Measurements from ENCODE around the gene NDOR1.

Gene NDOR1

DNA sequence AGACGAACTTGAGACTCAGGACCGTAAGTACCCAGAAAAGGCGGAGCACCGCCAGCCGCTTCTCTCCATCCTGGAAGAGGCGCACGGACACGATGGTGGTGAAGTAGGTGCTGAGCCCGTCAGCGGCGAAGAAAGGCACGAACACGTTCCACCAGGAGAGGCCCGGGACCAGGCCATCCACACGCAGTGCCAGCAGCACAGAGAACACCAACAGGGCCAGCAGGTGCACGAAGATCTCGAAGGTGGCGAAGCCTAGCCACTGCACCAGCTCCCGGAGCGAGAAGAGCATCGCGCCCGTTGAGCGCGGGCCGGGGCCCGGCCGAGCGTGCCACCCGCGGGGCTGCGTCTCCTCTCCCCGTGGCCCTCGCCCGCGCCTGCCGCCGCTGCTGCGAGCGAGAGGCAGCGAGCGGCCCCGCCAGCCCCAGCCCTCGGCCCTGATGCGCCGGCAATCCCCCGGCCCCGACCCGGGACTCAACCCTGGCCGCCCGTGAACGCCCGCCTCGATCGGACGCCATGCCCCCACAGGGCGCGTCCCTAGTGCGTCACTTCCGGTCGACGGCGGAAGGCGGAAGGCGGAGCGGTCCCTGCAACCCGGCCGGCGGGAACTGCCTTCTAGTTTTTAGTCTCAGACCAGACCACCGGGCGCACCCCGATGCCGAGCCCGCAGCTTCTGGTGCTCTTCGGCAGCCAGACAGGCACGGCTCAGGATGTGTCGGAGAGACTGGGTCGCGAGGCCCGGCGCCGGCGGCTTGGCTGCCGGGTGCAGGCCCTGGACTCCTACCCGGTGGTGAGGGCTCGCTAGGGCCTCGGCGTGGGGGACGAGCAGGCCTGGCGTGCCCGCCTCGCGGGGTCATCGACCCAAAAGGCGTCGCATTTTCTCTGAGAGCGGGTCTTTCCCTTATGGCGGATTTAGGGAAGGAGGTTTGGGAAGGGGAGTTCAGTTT, at the start of gene NDOR1, which contains the start of gene TMEM203:
NDOR1 (plus strand) TSS at position 575 of the 944 bp plus-strand sequence; CDS start at position 653, 78 bp downstream.
TMEM203 (minus strand) TSS at position 523 of the 944 bp plus-strand sequence; CDS start at position 289, 234 bp downstream.
- peak; percentile 95 for DNase-seq

GRCh38 chr9:137156567-137157375, 48.7 kb upstream of the NDOR1 start:
- no peak for DNase-seq

DNA sequence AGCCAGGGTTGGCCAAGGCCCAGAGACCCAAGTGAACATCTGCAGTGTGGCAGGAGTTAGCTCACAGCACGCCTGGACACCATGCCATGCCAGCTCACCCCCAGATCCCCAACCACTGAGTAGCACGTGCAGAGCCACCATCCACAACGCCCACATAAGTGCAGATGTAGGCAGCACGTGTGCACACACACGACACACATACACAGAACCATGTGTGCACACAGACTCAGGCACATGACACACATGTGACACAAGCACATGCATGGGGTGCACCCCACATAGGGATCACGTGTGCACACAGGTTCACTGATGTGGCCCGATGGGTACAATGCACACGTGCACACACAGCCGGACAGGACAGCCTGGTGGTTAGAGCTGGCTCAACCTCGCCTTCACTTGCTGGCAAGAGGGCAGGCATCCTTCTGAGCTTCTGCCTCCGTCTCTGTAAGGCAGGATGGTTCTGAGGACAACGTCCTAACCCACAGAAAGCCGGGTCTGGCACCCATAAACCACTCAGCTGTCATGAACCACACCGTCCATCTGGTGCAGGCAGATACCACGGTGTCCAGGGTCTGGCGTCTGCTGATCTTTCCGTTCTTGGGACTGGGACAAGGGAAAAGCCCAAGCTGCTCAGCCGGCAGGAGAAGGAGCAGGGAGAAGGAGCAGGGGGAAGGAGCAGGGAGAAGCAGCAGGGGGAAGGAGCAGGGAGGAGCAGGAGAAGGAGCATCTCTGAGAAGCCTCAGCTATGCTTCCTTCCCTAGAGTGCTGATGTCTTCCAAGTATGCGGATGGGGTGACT, 47.7 kb upstream of the NDOR1 start:
- DNase-seq, result no peak

- no peak for DNase-seq
These were observed 46.9 kb upstream of the NDOR1 start for GRCh38 chr9:137158625-137159024.

DNA sequence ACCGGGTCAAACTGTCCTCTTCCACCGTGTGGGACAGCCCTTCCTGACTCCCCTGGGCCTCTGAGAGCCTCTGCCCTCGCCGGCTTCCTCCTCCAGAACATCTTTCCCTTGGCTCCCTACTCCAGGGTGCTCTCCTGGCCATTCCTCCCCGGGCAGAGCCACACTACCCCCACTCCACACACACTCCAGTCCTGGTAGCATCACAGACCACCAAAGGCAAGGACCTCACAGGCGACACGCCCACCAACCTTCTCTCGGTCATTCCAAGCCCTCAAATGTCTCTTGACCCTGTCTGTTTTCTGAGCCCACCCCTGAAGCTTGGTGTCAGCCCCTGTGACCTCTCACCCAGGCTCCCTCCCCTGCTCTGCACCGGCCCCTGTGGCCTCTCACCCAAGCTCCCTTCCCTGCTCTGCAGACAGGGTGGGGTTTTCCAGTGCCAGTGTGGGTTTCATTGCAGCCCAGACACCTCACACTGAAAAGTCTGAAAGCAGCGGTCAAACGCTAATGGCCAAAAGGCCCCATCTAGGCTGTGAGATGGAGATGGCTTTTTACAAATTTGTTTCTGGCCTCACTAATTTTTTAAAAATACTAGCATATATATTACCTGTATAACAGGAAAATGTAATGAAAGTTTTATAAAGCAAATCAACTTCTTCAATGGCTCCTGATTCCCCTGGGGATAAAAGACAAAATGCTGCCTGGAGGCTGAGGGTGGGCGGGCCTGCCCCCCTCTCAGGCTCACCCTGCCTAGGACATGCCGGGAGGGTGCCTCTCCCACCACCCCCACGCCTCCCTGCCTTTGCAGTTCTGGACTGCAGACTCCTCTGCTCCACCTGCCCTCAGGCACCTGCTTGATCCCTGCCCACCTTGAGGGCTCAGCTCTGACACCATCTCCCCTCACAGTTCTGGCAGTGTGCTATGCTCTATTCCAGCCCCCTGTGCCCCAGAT, 46.1 kb upstream of the NDOR1 start:
- DNase-seq, result no peak

DNA sequence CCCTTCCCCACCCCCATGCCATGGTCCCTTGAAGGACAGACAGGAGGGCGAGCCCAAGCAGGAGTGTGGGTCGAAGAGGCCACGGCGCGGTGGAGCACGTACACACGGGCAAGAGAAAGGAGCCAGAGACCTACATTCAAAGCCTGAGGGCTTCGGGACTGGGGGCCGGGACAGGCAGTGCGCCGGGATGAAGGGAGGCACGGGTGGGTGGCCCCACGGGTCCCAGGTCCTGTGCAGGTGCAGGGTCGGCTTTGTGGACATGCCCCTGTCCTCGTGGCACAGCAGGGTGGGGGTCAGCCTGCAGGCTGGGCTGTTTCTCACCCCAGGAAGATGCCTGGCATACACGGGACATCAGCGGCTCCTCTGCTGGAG, 45.5 kb upstream of the NDOR1 start:
- no peak for DNase-seq

DNA sequence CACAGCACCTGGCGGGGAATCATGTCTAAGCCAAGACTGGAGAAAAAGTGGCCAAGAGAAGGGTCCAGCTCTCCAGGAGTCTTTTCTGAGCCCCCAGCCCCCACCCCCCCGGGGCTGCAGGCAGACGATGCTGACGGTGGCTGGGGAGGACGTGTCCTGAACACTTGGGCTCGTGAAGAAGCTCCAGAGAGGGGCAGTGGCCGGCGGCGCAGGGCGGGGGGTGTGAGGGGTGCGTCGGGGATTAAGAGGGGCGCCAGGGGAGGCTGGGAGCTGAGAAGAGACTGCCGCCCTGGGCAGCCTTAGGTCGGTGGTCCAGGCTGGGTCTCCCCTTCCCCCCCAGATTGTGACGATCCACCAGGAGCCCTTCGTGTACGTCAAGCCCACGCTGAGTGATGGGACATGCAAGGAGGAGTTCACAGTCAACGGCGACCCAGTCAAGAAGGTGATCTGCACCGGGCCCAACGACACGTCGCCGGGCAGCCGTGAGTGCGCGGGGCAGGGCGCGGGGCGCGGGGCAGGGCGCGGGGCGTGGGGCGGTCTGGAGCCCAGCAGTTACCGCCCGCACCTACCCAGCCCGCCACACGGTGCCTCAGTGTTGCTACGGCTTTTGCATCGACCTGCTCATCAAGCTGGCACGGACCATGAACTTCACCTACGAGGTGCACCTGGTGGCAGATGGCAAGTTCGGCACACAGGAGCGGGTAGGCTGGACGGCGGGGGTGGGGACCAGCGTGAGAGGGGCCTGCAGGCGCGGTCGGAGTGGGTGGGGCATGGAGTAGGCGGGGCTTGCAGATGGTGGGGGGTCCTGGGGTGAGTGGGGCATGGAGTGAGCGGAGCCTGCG, 44.6 kb upstream of the NDOR1 start:
- no peak for DNase-seq

DNA sequence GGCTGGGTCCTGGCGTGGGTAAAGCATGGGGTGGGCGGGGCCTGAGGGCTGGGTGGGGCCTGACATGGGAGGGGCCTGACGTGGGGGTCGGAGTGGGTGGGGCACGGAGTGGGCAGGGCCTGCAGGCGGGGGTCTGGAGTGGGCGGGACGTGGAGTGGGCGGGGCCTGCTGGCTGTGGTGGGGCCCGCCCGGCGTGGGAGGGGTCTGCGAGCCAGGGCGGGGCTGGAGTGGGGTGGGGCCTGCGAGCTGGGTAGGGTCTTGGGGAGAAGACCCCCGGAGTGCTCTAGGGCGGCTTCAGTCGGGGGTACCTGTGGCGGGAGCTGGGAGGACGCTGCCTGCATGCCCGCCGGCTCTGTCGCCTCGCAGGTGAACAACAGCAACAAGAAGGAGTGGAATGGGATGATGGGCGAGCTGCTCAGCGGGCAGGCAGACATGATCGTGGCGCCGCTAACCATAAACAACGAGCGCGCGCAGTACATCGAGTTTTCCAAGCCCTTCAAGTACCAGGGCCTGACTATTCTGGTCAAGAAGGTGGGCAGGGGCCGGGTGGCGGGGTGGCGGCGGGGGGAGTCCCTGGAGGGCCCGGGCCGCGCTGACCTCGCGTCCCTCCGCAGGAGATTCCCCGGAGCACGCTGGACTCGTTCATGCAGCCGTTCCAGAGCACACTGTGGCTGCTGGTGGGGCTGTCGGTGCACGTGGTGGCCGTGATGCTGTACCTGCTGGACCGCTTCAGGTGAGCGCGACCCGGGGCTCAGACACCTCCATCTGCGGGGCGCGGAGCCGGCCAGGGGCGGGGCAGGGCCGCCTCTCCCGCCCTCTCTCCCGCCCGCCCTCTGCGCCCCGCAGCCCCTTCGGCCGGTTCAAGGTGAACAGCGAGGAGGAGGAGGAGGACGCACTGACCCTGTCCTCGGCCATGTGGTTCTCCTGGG, 43.7 kb upstream of the NDOR1 start:
- DNase-seq, result no peak

DNA sequence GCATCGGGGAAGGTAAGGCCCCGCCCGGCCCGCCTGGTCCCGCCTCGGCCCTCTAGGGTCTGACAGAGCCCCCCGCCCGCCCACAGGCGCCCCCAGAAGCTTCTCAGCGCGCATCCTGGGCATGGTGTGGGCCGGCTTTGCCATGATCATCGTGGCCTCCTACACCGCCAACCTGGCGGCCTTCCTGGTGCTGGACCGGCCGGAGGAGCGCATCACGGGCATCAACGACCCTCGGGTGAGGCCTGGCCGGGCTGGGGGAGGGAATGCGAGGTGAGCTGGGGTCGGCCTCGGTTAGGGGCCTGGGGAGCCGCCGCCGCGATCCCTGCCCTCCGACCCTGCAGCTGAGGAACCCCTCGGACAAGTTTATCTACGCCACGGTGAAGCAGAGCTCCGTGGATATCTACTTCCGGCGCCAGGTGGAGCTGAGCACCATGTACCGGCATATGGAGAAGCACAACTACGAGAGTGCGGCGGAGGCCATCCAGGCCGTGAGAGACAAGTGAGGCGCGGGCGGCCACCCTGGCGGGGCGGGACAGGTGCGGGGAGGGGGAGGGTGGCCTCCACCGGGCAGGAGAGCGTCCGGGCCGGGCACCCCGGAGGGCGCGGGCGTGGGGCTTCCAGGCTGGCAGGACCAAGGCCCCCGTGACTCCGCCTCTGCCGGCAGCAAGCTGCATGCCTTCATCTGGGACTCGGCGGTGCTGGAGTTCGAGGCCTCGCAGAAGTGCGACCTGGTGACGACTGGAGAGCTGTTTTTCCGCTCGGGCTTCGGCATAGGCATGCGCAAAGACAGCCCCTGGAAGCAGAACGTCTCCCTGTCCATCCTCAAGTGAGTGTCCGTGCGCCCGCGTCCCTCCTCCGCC, 42.8 kb upstream of the NDOR1 start:
- no peak for DNase-seq

GRCh38 chr9:137163365-137163715, 42.2 kb upstream of the NDOR1 start:
- no peak for DNase-seq

GRCh38 chr9:137163805-137164204, 41.7 kb upstream of the NDOR1 start:
- no peak for DNase-seq

GRCh38 chr9:137164370-137165249, 40.9 kb upstream of the NDOR1 start:
- no peak for DNase-seq

- DNase-seq, result no peak
These were observed 40.2 kb upstream of the NDOR1 start for GRCh38 chr9:137165250-137165836.

DNA sequence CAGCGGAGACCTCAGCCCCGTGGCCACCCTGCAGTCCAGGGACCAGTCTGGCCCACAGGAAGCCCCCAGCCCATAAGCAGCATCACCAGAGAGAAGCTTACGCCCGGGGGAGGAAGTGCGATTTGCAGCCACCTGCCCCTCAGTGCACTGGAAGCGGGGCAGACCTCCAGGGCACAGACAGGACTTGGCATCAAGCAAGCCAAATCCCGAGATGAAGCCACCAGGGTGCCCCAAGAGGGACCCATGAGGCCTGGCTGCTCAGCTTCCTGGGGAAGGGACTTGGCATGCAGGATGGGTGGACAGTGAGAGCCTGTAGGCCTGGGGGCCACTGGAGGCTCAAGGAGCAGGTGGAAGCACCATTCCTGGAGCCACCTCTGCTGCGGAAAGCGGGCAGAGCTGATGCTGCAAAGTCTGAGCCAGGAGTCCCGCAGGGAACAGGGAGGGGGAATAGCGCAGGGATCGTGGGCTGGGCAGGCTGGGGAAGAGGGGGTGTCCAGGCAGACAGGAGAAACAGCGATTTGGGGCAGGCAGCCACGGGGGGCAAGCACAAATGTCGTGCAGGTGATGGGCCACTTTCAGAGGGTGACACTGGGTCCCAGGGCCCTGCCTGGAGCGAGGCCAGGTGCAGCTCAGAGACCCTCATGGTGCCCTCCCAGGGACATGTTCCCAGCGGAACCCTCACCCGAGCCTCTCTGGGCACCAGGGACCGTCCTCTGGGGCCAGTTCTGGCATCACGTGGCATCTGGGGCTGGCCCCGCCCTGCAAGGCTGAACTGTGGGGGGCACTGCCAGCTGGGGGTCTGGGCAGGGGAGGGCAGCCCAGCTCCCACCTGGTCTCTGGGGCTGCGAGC, 38.9 kb upstream of the NDOR1 start:
- DNase-seq, result no peak

GRCh38 chr9:137167277-137167746, 38.2 kb upstream of the NDOR1 start:
- DNase-seq, result no peak

All from femur (tissue), 1 donor.